Measurements from ENCODE around the gene PHLPP1. TPM values are rescaled to one million over a fixed set of nuclear protein-coding genes. Genes with fewer than 3 reads are reported as not detected.

PHLPP1 gene
- total RNA-seq, 1 donor from 2014 or later = 29.6 TPM

DNA sequence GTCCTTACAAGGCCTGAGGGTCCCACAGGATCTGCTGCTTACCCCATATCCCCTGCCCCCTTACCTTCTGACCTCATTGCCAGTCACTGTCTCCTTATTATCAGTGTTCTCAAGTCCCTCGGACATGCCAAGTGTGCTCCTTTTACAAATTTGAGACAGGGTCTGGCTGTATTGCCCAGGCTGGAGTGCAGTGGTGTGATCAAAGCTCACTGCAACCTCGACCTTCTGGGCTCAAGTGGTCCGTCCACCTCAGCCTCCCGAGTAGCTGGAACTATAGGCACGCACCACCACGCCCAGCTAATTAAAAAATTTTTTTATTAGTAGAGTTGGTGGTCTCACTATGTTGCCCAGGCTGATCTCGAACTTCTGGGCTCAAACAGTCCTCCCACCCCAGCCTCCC is 141.0 kb downstream of the PHLPP1 start:
- TF ChIP-seq, protein P1, sequence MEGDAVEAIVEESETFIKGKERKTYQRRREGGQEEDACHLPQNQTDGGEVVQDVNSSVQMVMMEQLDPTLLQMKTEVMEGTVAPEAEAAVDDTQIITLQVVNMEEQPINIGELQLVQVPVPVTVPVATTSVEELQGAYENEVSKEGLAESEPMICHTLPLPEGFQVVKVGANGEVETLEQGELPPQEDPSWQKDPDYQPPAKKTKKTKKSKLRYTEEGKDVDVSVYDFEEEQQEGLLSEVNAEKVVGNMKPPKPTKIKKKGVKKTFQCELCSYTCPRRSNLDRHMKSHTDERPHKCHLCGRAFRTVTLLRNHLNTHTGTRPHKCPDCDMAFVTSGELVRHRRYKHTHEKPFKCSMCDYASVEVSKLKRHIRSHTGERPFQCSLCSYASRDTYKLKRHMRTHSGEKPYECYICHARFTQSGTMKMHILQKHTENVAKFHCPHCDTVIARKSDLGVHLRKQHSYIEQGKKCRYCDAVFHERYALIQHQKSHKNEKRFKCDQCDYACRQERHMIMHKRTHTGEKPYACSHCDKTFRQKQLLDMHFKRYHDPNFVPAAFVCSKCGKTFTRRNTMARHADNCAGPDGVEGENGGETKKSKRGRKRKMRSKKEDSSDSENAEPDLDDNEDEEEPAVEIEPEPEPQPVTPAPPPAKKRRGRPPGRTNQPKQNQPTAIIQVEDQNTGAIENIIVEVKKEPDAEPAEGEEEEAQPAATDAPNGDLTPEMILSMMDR (conservative IDR thresholded peaks at IDR 0.05) = no peak
- H3K36me3 Mint-ChIP-seq (ENCODE audit: low read depth) = no peaks in the 10 kb centered on the region
- H3K27me3 Mint-ChIP-seq (ENCODE audit: low read depth) = no peaks in the 10 kb centered on the region
- H3K4me3 Mint-ChIP-seq = no peak overlapping the region
- H3K4me1 Mint-ChIP-seq = peaks cover 11% of the 10 kb centered on the region
- no peak for DNase-seq (ENCODE audit: low read depth, low spot score)
- H3K27ac Mint-ChIP-seq (ENCODE audit: unreplicated experiment) = no peak overlapping the region
- H3K9me3 Mint-ChIP-seq = no peaks in the 10 kb centered on the region

DNA sequence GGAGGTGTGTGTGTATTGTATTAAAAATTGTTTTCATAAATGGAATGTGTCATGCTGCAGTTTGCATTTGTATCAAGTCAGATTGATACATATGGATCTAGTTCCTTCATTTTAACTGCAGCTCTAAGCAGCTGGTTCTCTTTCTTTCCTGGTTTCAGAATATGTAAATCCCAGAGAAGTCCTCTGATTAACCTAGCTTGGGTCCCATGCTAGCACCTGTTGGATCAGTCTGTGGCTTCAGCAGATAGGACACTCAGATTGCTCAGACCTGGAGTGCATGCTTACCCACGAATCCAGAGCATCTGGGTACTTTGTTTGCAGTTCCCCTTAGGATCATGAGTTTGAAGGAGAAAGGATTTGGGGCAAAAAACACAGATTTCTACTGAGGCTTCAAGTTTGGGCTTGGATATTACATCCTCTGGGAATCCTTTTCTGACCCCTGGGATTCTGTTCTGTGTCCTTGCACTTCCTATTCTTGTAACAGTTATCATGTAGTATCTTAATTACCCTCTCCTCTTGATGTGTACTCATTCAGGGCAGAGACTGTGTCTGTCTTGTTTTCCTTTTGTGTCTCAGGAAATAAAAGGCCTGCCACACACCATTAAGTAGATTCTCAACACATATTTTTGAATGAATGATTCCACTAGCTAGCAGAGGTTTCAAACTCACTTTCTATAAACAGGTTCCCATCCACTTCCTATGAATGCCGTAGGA is 142.1 kb downstream of the PHLPP1 start:
- DNase-seq (ENCODE audit: low read depth, low spot score) = no peak
- H3K4me1 Mint-ChIP-seq = peaks cover 11% of the 10 kb centered on the region
- no peaks in the 10 kb centered on the region for H3K36me3 Mint-ChIP-seq (ENCODE audit: low read depth)
- TF ChIP-seq, protein P1 (conservative IDR thresholded peaks at IDR 0.05) = no peak
- no peaks in the 10 kb centered on the region for H3K27me3 Mint-ChIP-seq (ENCODE audit: low read depth)
- no peak overlapping the region for H3K4me3 Mint-ChIP-seq
- no peaks in the 10 kb centered on the region for H3K9me3 Mint-ChIP-seq
- no peak overlapping the region for H3K27ac Mint-ChIP-seq (ENCODE audit: unreplicated experiment)

DNA sequence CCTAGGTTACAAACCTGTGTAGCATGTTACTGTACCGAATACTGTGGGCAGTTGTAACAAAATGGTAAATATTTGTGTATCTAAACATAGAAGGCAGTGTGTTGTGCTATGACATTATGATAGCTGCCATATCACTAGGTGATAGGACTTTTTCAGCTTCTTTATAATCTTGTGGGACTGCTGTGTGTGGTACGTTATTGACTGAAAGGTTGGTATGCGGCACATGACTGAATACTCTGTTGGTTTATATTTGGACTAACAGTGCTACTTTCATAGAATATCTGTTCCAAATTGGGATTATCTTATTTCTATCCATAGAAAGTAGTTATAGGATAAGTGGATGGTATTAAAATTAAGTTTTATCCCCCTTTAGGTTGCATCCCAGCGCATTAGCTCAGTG is 144.7 kb downstream of the PHLPP1 start:
- Mint-ChIP-seq H3K36me3 (ENCODE audit: low read depth) (no peaks in the 10 kb centered on the region), H3K4me1 (peaks cover 11% of the 10 kb centered on the region), H3K27ac (ENCODE audit: unreplicated experiment) (no peak overlapping the region), H3K9me3 (no peaks in the 10 kb centered on the region), H3K27me3 (ENCODE audit: low read depth) (no peaks in the 10 kb centered on the region), H3K4me3 (no peak overlapping the region)
- DNase-seq (ENCODE audit: low read depth, low spot score) = no peak
- TF ChIP-seq, protein P1 (conservative IDR thresholded peaks at IDR 0.05) = no peak

DNA sequence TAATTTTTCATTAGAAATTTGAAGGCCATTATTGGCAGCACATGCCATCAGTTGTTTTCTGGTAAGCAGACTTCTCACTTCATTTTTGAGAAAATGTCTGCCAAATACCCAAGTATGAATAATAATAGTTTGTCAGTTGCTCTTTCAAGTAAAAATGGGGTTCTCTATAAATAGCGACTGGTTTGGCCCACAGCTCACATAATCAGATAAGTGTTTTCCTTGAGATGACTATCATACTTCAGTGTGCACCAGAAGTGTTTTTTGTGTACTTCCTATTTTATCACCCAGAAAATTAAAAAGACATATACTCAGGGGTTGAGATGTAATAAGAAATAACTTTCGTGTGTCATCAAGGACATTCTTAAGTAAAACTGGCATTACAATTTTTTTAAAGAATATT is 147.1 kb downstream of the PHLPP1 start:
- H3K27ac Mint-ChIP-seq (ENCODE audit: unreplicated experiment) = no peak overlapping the region
- H3K4me3 Mint-ChIP-seq = no peak overlapping the region
- no peaks in the 10 kb centered on the region for H3K27me3 Mint-ChIP-seq (ENCODE audit: low read depth)
- H3K9me3 Mint-ChIP-seq = no peaks in the 10 kb centered on the region
- TF ChIP-seq, protein P1 (conservative IDR thresholded peaks at IDR 0.05) = no peak
- no peak for DNase-seq (ENCODE audit: low read depth, low spot score)
- H3K4me1 Mint-ChIP-seq = peaks cover 6% of the 10 kb centered on the region
- H3K36me3 Mint-ChIP-seq (ENCODE audit: low read depth) = no peaks in the 10 kb centered on the region

DNA sequence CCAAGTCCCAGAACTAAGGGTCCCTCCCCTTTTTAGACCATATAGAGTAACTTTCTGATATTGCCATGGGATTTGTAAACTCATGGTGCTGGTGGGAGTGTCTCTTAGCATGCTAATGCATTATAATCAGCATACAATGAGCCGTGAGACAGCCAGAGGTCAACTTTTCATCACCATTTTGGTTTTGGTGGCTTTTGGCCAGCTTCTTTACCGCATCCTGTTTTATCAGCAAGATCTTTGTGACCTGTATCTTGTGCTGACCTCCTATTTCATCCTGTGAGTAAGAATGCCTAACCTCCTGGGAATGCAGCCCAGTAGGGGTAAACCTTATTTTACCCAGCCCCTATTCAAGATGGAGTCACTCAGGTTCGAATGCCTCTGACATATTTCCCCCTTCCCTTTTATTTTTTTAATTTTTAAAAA is 148.2 kb downstream of the PHLPP1 start:
- no peaks in the 10 kb centered on the region for H3K4me1 Mint-ChIP-seq
- no peaks in the 10 kb centered on the region for H3K9me3 Mint-ChIP-seq
- H3K27ac Mint-ChIP-seq (ENCODE audit: unreplicated experiment) = no peak overlapping the region
- TF ChIP-seq, protein P1 (conservative IDR thresholded peaks at IDR 0.05) = no peak
- no peak overlapping the region for H3K4me3 Mint-ChIP-seq
- no peaks in the 10 kb centered on the region for H3K36me3 Mint-ChIP-seq (ENCODE audit: low read depth)
- no peak for DNase-seq (ENCODE audit: low read depth, low spot score)
- no peaks in the 10 kb centered on the region for H3K27me3 Mint-ChIP-seq (ENCODE audit: low read depth)
